ENCODE data around the gene SMIM32. TPM values are rescaled to one million over a fixed set of nuclear protein-coding genes. Genes with fewer than 3 reads are reported as not detected.

SMIM32 gene
- total and polyA plus RNA-seq, 2 experiments from 2014 or later = not detected

GRCh38 chr5:136228136-136228757 is 35.3 kb upstream of the SMIM32 start:
- no peaks in the 10 kb centered on the region for H3K4me1 ChIP-seq (ENCODE audit: insufficient read depth)
- H3K9me2 ChIP-seq (ENCODE audit: insufficient read depth) = no peaks in the 10 kb centered on the region
- no peak overlapping the region for H3K9ac ChIP-seq
- H3F3A ChIP-seq (ENCODE audit: insufficient read depth) = no peaks in the 10 kb centered on the region
- in situ Hi-C loops (cut with MboI) = no loop called here
- no peaks in the 10 kb centered on the region; the same call in none of the 2 replicates for H3K27me3 ChIP-seq (replicated peaks; ENCODE audit: insufficient read depth)
- no peaks in the 10 kb centered on the region for H3K36me3 ChIP-seq (ENCODE audit: low read depth)
- H3K27ac ChIP-seq = no peak overlapping the region
- WGBS, 2 experiments (ENCODE audit: low coverage in 1 of 2, low lambda C conversion rate in 2 of 2, missing lambda C conversion rate in 2 of 2) = 63 to 68% methylated on average over 7 of the region's 7 CpGs
- no peaks in the 10 kb centered on the region for H4K20me1 ChIP-seq (ENCODE audit: insufficient read depth)
- H2AFZ ChIP-seq = no peak overlapping the region
- no peak for DNase-seq
- TF ChIP-seq EZH2 (IDR thresholded peaks at IDR 0.05; ENCODE audit: insufficient read depth, poor library complexity, severe bottlenecking) = no peak
- no peak for TF ChIP-seq EZH2phosphoT487 (IDR thresholded peaks at IDR 0.05; ENCODE audit: insufficient read depth, low read depth)
- H3K4me3 ChIP-seq = no peak overlapping the region
- no peaks in the 10 kb centered on the region for H3K79me2 ChIP-seq (ENCODE audit: insufficient read depth)
- no peak overlapping the region for H3K4me2 ChIP-seq (ENCODE audit: unreplicated experiment)
- H3K9me3 ChIP-seq (ENCODE audit: low read depth) = no peaks in the 10 kb centered on the region

- DNase-seq = no peak
- H3K4me2 ChIP-seq (ENCODE audit: unreplicated experiment) = no peak overlapping the region
- H3K4me1 ChIP-seq (ENCODE audit: insufficient read depth) = no peaks in the 10 kb centered on the region
- no peak overlapping the region for H3K4me3 ChIP-seq
- no peaks in the 10 kb centered on the region for H3K79me2 ChIP-seq (ENCODE audit: insufficient read depth)
- H2AFZ ChIP-seq = no peak overlapping the region
- 35 to 42% methylated on average over 2 of the region's 2 CpGs for WGBS, 2 experiments (ENCODE audit: low coverage in 1 of 2, low lambda C conversion rate in 2 of 2, missing lambda C conversion rate in 2 of 2)
- no peak for TF ChIP-seq EZH2phosphoT487 (IDR thresholded peaks at IDR 0.05; ENCODE audit: insufficient read depth, low read depth)
- H4K20me1 ChIP-seq (ENCODE audit: insufficient read depth) = no peaks in the 10 kb centered on the region
- H3K27me3 ChIP-seq (replicated peaks; ENCODE audit: insufficient read depth) = no peaks in the 10 kb centered on the region; the same call in 1 of the 2 replicates
- H3K9ac ChIP-seq = no peak overlapping the region
- in situ Hi-C loops (cut with MboI) = no loop called here
- H3K9me3 ChIP-seq (ENCODE audit: low read depth) = no peaks in the 10 kb centered on the region
- no peaks in the 10 kb centered on the region for H3F3A ChIP-seq (ENCODE audit: insufficient read depth)
- H3K36me3 ChIP-seq (ENCODE audit: low read depth) = no peaks in the 10 kb centered on the region
- no peak overlapping the region for H3K27ac ChIP-seq
- H3K9me2 ChIP-seq (ENCODE audit: insufficient read depth) = no peaks in the 10 kb centered on the region
These were observed 33.4 kb upstream of the SMIM32 start for GRCh38 chr5:136226401-136226800.

- no peak for DNase-seq
- H3K4me2 ChIP-seq (ENCODE audit: unreplicated experiment) = no peak overlapping the region
- H3K79me2 ChIP-seq (ENCODE audit: insufficient read depth) = no peaks in the 10 kb centered on the region
- no peaks in the 10 kb centered on the region for H4K20me1 ChIP-seq (ENCODE audit: insufficient read depth)
- no peak overlapping the region for H3K9ac ChIP-seq
- H3K27ac ChIP-seq = no peak overlapping the region
- TF ChIP-seq EZH2phosphoT487 (IDR thresholded peaks at IDR 0.05; ENCODE audit: insufficient read depth, low read depth) = no peak
- no peak for TF ChIP-seq EZH2 (IDR thresholded peaks at IDR 0.05; ENCODE audit: insufficient read depth, poor library complexity, severe bottlenecking)
- H3K4me3 ChIP-seq = no peak overlapping the region
- H3F3A ChIP-seq (ENCODE audit: insufficient read depth) = no peaks in the 10 kb centered on the region
- no peaks in the 10 kb centered on the region for H3K9me2 ChIP-seq (ENCODE audit: insufficient read depth)
- no peaks in the 10 kb centered on the region for H3K4me1 ChIP-seq (ENCODE audit: insufficient read depth)
- H3K9me3 ChIP-seq (ENCODE audit: low read depth) = no peaks in the 10 kb centered on the region
- H2AFZ ChIP-seq = no peak overlapping the region
- no peaks in the 10 kb centered on the region; the same call in 1 of the 2 replicates for H3K27me3 ChIP-seq (replicated peaks; ENCODE audit: insufficient read depth)
- 23 to 29% methylated on average over 2 of the region's 2 CpGs for whole genome bisulfite sequencing, 2 experiments (ENCODE audit: low coverage in 1 of 2, low lambda C conversion rate in 2 of 2, missing lambda C conversion rate in 2 of 2)
- in situ Hi-C loops (cut with MboI) = no loop called here
- no peaks in the 10 kb centered on the region for H3K36me3 ChIP-seq (ENCODE audit: low read depth)
These were observed 32.8 kb upstream of the SMIM32 start for GRCh38 chr5:136225796-136226195.

GRCh38 chr5:136222580-136223235 is 29.7 kb upstream of the SMIM32 start:
- in situ Hi-C loops (cut with MboI) = loop anchor here (25.0 kb wide), 1 partner anchor 660 kb away; no protein-coding TSS in a partner anchor
- no peak overlapping the region for H3K9ac ChIP-seq
- H3K9me2 ChIP-seq (ENCODE audit: insufficient read depth) = no peaks in the 10 kb centered on the region
- H3K27ac ChIP-seq = no peak overlapping the region
- no peaks in the 10 kb centered on the region for H3F3A ChIP-seq (ENCODE audit: insufficient read depth)
- 3 to 8% methylated on average over 4 of the region's 4 CpGs for WGBS, 2 experiments (ENCODE audit: low coverage in 1 of 2, low lambda C conversion rate in 2 of 2, missing lambda C conversion rate in 2 of 2)
- no peaks in the 10 kb centered on the region for H3K4me1 ChIP-seq (ENCODE audit: insufficient read depth)
- H3K9me3 ChIP-seq (ENCODE audit: low read depth) = no peaks in the 10 kb centered on the region
- peak; percentile 19 for DNase-seq
- H2AFZ ChIP-seq = no peak overlapping the region
- no peaks in the 10 kb centered on the region for H3K36me3 ChIP-seq (ENCODE audit: low read depth)
- no peaks in the 10 kb centered on the region for H4K20me1 ChIP-seq (ENCODE audit: insufficient read depth)
- no peaks in the 10 kb centered on the region for H3K79me2 ChIP-seq (ENCODE audit: insufficient read depth)
- no peak overlapping the region for H3K4me3 ChIP-seq
- TF ChIP-seq EZH2 (IDR thresholded peaks at IDR 0.05; ENCODE audit: insufficient read depth, poor library complexity, severe bottlenecking) (no peak), EZH2phosphoT487 (IDR thresholded peaks at IDR 0.05; ENCODE audit: insufficient read depth, low read depth) (no peak)
- H3K4me2 ChIP-seq (ENCODE audit: unreplicated experiment) = no peak overlapping the region
- H3K27me3 ChIP-seq (replicated peaks; ENCODE audit: insufficient read depth) = no peaks in the 10 kb centered on the region; the same call in 1 of the 2 replicates
